SIG-M5 (cell line): ENCODE measurements around the gene ADAMTS1.
"Not testable (repeated sequence)": the region's sequence is repeated elsewhere in the genome, so short reads cannot be mapped to it uniquely, and the experiment has no call there.

ENCODE experiments used
- DNase-seq: peaks from one replicate; lab custom pipeline; 2025; lab: John Stamatoyannopoulos, UW

ADAMTS1 gene

DNA sequence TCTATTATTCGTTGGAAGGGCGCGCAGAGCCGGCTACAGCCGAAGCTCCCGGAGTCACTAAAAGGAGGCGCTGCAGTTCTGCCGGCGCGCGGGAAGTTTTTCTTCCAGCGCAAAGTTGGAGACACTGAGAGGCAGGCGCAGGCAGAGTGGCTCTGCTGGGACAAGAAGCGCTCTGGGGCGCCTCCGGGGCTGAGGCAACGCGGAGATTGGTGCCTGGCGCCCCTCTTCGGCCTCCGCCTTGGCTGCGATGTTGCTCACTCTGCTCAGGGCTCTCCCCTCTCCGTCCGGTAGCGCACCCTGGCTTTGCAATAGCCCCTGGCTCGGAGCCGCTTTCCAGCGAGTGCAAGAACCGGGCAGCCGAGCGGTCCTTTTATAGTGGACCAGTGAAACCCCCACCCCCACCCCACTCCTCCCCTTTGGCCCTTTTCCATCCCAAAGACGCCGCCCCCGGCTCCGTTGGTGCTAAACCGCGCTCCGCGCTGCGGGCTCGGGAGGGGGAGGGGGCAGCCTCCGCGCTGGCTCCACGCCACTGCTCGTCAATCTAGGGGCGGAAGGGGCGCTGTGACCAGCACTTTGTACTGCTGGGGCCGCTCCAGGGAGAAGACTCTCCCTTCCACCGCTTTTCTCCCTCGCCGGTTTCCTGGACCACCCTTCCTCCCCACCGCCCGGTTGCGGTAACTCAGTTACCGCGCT is at the start of gene ADAMTS1:
ADAMTS1 (minus strand) TSS at position 344 of the 693 bp plus-strand sequence. CDS start 455 bp downstream, outside the sequence.
- DNase-seq, result no peak

DNA sequence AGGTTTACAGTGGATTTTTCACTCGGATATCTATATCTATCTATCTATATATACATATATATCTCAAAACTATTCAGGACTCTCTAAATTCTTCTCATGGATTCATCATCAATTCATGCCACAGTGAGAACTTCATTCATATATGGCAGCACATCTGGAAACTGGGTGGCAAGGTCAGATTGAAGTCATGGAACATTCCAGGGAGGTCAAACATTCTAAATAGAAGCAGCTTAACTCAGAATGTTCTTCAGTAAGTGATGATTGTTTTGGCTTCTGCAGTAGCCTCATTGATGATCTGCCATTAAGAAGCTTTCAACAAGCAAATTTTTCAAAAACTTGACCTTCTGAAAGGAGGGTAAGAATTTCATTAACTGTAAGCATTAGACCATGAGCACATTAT is 46.9 kb upstream of the ADAMTS1 start:
- DNase-seq, result no peak

DNA sequence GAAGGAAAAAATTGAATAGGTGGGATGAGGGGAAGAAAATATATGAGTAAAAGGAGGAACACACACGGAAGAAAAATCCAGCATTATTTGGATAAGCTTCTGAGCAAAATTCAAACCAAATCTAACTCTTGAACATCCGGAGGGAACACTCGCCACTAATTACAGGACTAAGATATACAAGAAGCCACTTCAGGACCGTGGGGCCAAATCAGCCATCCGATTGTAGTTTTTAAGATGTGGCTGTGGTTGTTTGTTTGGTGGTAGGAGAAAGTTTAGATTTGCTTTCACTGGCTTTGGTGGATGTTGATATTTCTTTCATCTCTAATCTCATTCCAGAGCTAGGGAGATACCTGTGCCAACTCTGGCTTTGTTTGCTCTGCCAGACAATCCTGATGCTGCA is 43.7 kb upstream of the ADAMTS1 start:
- DNase-seq, result no peak

DNA sequence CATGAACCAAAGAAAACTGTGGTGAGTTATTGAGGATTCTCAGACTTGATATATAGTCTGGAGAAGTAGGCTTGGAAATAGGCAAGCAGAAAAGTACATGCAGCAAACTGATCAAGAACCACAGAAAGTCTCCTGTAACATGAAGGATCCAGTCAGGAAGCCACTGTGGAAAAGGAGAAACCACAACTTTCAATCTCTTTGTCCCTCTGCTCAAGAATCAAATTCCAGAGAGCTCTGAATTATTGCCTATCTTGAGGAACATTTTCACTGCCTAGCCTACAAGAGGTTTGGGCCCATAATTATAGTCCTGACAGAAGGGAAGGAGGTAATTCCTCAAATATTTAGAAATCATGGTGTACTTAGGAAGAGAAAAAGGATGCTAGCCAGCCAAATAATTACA is 43.0 kb upstream of the ADAMTS1 start:
- DNase-seq, result no peak

DNA sequence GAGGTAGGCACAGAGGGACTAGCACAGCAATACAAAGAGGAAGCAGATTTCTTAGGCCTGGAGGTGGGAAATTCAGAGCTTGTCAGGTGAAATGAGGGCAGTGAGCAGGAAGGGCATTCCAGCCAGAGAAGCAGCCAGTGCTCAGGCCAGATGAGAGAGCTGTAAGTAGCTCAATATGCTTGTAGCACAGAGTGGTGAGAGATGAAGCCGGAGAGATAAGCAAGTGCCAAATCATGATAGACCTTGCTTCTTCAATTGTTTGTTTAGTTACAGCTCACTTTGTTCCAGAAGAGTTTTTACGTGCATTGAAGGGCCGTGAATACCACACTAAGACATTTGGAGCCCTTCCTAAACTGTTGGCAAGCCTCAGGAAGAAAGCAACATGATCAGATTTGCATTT is 42.0 kb upstream of the ADAMTS1 start:
- no peak for DNase-seq

DNA sequence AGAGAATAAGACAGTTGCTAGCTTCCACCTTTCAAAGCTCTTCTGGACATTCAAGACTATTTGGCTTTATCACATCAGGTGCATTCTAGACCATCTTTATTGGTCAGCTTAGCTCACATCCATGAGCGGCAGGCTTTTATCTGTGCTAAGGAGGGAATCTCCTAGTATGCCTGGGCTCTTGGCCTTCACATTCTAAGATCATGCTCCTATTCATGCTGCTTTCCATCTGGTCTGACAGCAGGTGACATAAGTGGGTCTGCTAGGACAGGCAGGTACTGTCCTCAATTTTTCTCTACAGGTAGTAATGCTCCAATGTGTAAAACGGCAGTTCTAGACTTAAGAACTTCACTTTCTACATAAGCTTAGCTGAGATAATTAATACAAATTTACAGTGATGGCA is 39.2 kb upstream of the ADAMTS1 start:
- DNase-seq, result no peak

DNA sequence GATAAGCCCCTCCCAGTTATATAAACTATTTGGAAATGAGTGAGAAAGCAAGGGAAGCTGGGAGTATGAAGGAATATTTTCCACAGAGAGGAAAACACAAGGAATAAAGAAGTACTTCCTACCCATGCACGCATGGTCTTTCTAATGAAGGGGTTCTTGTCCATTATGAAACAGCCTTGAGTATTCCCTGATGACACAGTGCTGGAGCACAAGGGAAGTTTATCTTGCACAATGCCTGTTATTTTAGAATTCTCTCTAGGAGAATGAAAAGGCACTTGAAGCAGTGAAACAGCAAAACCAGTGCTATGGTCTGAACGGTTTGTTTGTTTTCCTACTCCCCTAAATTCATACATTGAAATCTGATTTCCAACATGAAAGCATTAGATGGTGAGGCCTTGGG is 38.6 kb upstream of the ADAMTS1 start:
- no peak for DNase-seq

DNA sequence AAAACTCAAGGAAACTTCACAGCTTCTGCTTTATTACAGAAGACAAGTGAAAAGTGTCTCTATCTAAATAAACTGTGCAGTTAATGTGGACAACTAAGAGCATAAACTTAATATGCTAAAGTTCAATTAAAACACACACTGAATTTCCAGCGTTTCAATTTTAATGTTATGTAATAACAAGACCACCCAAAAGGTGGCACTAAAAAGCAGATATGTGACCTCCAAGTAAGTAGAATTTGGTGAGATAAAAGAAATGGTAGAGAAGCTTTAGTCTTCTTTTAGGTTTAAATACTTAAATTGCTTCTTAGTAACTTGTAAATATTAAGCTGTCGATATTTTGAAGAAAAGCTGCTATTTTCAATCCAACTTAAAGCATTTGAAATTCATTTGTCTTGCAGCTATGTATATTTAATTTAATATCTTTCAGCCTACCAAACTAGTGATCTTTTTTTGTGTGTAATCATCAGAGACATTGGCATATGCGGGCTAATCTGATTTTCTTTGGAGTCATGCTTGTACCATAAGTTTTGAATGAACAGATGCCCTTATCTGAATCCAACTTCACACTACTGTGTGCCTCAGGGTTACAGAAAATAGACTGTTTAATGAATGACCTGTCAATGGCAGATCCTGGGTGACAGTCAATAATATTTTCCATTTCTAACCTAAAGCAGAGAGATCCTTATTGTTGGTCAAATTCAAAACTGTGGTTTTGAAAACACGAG is 36.5 kb upstream of the ADAMTS1 start:
- no peak for DNase-seq

DNA sequence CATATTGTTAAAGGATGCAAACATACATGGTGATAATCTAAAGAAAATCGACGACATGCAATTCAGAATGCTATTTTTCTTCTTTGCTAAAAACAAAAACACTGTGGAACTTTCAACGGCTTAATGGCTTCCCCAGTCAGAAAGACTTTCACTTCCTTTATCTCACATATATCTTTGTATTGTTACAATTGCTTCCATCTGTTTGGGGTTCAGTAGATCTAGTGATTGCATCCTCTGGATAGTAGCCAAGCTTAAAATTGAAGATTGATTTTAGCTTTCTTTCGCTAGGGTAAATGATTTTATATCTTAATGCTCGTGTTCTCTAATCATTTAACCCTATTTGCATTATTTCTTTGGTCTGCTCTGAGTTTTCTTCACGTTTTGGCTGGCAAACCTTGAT is 31.8 kb upstream of the ADAMTS1 start:
- no peak for DNase-seq

DNA sequence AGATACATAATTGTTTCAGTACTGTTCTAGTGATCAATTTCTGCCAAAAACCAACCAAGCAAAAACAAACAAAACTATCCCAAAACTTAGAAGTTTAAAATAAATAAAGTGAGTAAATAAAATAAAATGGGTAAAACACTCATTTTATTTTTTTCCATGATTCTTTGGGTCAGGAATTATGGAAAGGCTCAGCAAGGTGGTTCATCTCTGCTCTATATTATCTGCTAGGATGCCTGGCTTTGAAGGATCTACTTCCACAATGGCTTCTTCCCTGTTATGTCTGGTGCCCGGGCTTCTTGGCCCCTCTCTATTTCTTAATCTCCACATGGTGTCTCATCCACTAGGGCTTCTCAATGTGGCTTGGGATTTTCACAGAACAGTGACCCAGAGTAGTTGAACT is 29.1 kb upstream of the ADAMTS1 start:
- DNase-seq, result no peak

DNA sequence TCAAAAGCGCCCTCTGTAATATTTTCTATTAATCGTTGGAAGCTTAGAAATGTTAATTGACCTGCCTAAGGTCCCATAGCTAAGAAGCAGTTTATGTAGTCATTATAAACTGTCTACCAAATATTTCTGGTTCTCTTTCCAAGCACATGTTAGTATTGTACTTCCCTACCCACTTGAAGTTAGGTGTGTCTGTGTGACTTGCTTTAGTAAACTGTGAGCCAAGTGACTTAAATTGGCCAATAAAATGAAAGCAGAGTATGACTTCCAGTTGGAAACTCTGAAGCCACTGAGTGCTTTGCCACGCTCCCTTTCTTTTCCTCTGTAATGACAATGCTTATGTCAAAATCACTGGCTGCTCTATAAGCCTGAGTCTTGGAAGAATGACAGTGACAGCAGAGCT is 20.6 kb upstream of the ADAMTS1 start:
- DNase-seq, result no peak

DNA sequence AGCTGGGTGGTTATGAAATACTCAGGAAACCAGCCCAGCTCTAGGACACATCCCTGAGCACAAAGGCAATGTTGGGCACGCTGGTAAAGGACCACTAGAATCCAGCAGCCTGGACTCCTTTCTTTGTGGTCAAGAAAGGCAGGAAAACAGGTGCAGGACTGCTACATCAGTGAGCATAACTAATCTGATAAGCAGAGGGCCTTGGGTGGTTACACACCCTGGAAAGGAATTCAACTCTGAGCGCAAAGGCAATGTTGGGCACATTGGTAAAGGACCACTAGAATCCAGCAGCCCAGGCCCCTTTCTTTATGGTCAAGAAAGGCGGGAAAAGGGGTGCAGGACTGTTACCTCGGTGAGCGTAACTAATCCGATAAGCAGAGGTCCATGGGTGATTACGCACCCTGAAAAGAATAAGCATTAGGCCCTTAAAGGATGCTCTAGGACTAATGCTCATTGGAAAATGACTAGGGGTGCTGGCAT is 11.7 kb upstream of the ADAMTS1 start:
- DNase-seq, result not testable (repeated sequence)

DNA sequence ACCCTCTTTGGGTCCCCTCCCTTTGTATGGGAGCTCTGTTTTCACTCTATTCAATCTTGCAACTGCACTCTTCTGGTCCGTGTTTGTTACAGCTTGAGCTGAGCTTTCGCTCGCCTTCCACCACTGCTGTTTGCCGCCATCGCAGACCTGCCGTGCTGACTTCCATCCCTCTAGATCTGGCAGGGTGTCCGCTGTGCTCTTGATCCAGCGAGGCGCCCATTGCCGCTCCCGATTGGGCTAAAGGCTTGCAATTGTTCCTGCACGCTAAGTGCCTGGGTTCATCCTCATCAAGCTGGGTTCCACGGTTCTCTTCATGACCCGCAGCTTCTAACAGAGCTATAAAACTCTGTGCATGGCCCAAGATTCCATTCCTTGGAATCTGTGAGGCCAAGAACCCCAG is 9.5 kb upstream of the ADAMTS1 start:
- DNase-seq, result not testable (repeated sequence)

DNA sequence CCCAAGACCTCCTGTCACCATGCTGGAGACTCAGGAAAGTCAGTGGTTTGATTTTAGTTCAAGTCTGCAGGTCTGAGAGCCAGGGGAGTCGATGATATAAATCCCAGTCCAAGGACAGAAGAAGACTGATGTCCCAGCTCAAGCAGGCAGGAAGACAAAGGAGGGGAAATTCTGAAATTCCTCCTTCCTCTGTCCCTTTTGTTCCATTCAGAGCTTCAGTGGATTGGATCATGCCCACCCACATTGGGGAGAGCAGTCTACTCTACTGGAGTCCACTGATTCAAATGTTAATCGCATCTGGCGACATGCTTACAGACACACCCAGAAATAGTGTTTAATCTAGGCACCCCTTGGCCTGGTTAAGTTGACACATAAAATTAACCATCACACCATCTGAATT is 7.2 kb upstream of the ADAMTS1 start:
- DNase-seq, result no peak

DNA sequence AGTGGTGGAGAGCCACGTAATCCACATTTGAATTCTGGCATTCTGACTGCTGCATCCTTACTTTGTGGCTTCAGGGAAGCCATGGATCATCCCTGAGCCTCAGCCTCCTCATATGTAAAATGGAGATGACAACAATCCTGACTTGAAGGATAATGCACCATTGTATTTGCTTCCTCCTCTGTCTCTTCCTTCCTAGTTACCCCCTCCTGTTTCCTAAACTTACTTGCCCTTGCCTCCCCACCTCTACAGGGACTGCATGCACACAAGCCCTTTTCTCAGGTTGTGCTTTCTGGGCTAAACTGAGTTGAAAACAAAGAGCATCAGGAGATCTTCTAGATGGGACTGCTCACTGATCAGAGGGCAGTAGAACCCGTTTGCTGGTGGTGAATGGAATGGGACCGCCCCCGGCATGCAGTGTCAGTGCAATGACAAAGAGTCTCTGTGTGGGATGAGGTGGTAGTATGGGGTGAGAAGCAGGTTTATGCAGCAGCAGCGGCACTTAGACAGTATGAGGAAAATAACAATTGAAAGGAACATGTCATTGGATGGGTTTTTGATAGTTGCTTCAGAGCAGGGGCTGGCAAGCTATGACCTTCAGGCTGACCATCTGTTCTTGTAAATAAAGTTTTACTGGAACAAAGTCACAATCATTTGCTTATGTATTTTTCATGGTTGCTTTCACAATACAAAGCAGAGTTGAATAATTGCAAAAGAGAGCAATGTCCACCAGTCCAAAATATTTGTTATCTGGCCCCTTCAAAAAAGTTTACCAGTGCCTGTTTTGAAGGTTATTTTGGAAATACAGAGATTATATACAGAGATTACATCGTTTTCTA is 6.1 kb upstream of the ADAMTS1 start:
- no peak for DNase-seq

DNA sequence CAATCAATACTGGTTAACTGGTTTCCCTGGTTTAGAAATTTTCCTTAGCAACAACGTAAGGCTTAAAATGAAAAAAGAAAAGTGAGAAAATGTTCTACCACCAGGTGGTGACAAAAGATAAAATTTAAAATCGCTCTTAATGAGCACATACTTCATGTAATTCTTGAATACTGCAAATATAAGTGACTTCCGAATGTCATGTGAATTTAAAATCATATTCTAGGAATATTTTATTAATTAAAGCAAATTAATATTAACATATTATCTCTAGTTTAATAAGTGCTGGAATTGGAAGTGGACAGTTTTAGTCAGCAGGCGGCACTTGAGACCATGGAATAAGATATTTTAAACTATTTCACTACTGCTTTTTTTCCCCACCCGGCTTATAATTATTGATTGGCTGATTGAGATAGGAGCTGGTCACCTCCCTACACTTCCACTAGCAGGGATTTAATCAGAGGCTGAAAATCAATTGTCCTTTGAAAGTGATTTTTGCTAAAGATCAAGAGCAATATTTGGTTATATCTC is 5.0 kb upstream of the ADAMTS1 start:
- DNase-seq, result no peak

DNA sequence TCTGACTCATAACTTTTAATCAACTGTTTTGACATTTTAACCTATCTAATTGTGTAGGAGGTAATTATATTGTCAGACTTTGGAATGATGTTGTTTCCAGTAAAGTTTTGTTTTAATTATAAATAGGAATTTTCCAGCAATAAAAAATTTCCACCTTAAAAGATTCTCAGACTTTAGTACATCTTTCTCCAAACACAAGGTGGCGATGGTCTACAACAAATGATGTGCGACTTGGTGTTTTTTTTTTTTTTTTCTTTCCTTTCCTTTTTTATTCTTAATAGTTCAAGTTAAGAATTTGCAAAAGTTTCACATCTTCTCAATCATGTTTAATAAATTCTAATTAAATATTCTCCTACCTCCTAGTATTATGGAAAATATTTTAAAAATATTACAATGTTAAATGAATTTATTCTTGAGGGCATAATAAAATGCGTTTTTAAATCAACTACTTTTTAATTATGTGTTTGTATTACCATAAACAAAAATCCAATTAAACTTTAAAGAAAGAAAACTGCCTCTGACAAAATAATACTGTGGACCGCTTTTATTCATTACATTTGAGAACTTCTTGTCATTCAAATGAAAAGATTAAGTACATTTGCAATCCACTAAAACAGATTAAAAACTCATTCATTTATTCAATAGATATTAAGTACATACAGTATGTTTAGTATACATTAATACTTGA is 4.4 kb upstream of the ADAMTS1 start:
- DNase-seq, result no peak

DNA sequence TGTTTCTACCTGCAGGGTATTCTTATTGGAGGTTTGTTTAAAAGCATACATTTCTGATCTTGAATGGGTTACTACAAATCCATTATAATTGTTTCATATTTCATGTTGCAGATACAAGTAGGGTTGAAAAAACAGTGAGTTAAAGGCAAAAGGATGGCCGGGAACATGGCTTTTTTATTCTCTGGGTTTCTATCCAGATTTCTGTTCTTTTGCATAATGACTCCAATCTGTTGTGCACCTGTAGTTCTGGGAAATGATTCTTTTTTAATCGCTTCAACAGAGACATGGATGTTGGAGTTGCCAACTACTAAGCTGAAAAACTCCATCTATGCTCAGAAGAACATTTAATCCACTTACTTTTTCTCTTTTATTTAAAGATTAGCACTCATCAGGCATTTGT is 2.7 kb upstream of the ADAMTS1 start:
- no peak for DNase-seq

DNA sequence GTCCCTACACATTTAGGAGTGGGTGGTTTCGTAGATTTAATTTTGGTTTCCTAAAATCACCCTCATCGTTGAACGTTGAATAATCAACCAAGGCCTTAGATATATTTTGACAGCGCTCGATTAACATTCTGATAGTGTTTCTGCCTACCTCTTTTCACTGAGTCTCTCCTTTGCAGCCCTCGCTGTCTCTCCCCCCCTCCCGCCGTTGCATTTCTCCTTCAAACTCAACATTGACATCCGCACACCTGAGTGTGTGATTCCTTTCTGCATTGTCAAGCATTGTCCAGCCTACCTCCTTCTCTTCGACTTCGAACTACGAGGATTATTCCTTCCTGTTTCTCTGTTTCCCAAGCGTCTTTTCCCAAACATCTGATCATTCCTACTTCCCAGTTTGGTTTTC is 1.8 kb upstream of the ADAMTS1 start:
- no peak for DNase-seq

DNA sequence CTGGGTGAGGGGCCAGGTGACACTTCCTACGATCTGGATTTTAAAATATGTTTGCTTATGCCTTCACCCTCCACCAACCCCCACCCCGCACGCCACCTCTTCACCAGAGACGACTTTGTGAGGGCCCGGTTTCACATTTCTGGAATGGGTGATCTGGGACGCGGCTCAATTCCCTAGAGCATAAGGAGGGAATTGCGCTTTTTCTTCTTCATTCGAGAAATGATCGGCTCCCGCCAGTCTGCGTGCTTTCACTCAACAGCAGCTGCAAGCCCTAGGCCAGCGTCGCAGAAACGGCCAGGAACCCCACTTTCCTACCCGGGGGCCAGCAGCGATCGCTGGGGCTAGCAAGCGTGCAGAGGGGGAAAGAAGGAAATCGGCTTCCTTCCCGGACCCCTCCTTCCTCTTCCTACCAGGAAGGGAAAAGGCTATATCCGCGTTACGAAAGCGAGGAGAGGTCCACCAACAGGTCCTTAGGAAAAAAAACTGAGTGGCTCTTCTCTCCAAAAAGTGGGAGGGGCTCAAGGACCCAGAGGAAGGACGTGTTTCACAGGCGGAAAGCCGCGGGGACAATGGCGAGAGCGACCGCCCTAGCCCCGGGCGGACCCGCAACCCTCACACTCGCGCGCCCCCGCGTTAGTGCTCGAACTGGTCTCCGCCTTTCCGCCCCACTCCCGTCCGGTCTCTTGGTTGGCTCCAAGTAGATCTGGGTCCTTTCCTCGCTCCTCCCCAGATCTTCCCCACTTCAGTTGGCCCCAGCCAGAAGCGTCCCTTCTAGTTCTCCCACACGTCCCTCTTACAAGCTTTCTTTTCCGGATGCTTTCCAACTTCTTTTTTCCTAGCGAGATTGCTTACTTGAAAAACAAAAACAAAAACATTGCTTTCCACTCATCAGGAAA is 1.1 kb upstream of the ADAMTS1 start:
- no peak for DNase-seq

DNA sequence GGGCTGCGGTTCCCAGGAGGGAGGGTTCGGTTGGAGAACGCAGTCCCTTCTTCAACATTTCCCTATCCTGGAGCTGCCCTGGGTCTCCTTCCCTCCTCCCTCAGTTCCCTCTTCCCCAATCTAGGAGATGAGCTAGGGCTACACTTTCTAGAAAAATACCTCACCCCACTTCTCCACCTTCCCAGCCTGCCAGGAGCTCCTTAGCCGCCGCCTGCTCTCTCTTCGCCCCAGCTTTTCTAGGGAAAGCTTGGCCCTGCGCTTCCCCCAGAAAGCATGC is 488 bp upstream of the ADAMTS1 start:
- DNase-seq, result no peak
